CD14-positive monocyte (primary cell): ENCODE measurements around the gene ILDR2. TPM values are rescaled to one million over a fixed set of nuclear protein-coding genes. Genes with fewer than 3 reads are reported as not detected.

Source experiments
- DNase-seq, 3 donors: peaks; one replicate each; pipeline ENCODE4 v3.0.0-alpha.2; 2011 to 2022
- H2AFZ ChIP-seq: 2 replicates; pipeline ENCODE4 v1.6.0; 2012; ENCODE audit warnings: mild to moderate bottlenecking, low read depth, low read length, inconsistent platforms; ENCODE audit not compliant: insufficient read depth, poor library complexity, severe bottlenecking
- H3K27ac ChIP-seq, 2 donors: 1 replicate in 1 of 2; 2 replicates in 1 of 2; pipeline ENCODE4 v1.5.1; 2012 to 2013; ENCODE audit warnings: low read length in 2 of 2, control low read depth in 1 of 2, inconsistent platforms in 1 of 2, low read depth in 1 of 2, mild to moderate bottlenecking in 1 of 2
- H3K27me3 ChIP-seq, 2 donors: one replicate each; pipeline versions ENCODE4 v1.6.0 to v1.6.1; 2011 to 2013; ENCODE audit warnings: low read length in 2 of 2; ENCODE audit not compliant: control insufficient read depth in 2 of 2, insufficient read depth in 2 of 2
- H3K36me3 ChIP-seq, 2 donors: replicated peaks in 1 of 2; 1 replicate in 1 of 2; 2 replicates in 1 of 2; pipeline versions ENCODE4 v1.5.1 to v1.6.1; 2012 to 2013; ENCODE audit warnings: low read length in 2 of 2, control low read depth in 1 of 2, inconsistent platforms in 1 of 2, mild to moderate bottlenecking in 1 of 2; ENCODE audit not compliant: insufficient read depth in 2 of 2, control insufficient read depth in 1 of 2
- H3K4me1 ChIP-seq, 2 donors: 1 replicate in 1 of 2; 2 replicates in 1 of 2; pipeline versions ENCODE4 v1.5.1 to v1.6.1; 2012 to 2013; ENCODE audit warnings: low read length in 2 of 2, control low read depth in 1 of 2, inconsistent platforms in 1 of 2, mild to moderate bottlenecking in 1 of 2, moderate library complexity in 1 of 2; ENCODE audit not compliant: insufficient read depth in 2 of 2, control insufficient read depth in 1 of 2
- H3K4me2 ChIP-seq: replicated peaks from 2 replicates; pipeline ENCODE3; 2012; ENCODE audit warnings: low read length, moderate library complexity, mild to moderate bottlenecking; ENCODE audit not compliant: poor library complexity, severe bottlenecking; ENCODE audit errors: extremely low read depth
- H3K4me3 ChIP-seq, 3 experiments: fragments of 200-600 bp in 1 of 3; sonication (generic) in 1 of 3; replicated peaks in 1 of 3; 1 replicate in 2 of 3; 2 replicates in 1 of 3; pipeline ENCODE4 v1.5.1; 2011 to 2013; ENCODE audit warnings: low read length in 3 of 3, mild to moderate bottlenecking in 3 of 3, control low read depth in 2 of 3, low read depth in 2 of 3, inconsistent platforms in 1 of 3, moderate library complexity in 1 of 3
- H3K79me2 ChIP-seq: 2 replicates; pipeline ENCODE4 v1.6.0; 2012; ENCODE audit warnings: mild to moderate bottlenecking, control low read depth, inconsistent platforms, low read length, moderate library complexity; ENCODE audit not compliant: insufficient read depth
- H3K9ac ChIP-seq: 2 replicates; pipeline ENCODE4 v1.6.0; 2017; ENCODE audit warnings: low read length, mild to moderate bottlenecking; ENCODE audit not compliant: insufficient read depth, poor library complexity, severe bottlenecking
- H3K9me3 ChIP-seq, 2 donors: replicated peaks in 1 of 2; 1 replicate in 1 of 2; 2 replicates in 1 of 2; pipeline versions ENCODE4 v1.5.1 to v1.6.1; 2012 to 2013; ENCODE audit warnings: low read length in 2 of 2, control low read depth in 1 of 2; ENCODE audit not compliant: control insufficient read depth in 1 of 2, insufficient read depth in 1 of 2
- H4K20me1 ChIP-seq: 2 replicates; pipeline ENCODE4 v1.6.0; 2012; ENCODE audit warnings: mild to moderate bottlenecking, low read length, control low read depth, moderate library complexity; ENCODE audit not compliant: insufficient read depth
- H3K27ac Mint-ChIP-seq, 7 donors: one replicate each; pipeline ENCODE4 v1.8.0; 2020; ENCODE audit warnings: mild to moderate bottlenecking in 7 of 7, mixed read lengths in 7 of 7, moderate library complexity in 6 of 7, inconsistent platforms in 2 of 7
- H3K27me3 Mint-ChIP-seq, 3 donors: one replicate each; pipeline ENCODE4 v1.8.0; 2021 to 2022; ENCODE audit warnings: low read depth in 3 of 3, mild to moderate bottlenecking in 3 of 3, mixed read lengths in 3 of 3, moderate library complexity in 3 of 3, inconsistent platforms in 1 of 3
- H3K36me3 Mint-ChIP-seq, 2 donors: one replicate each; pipeline ENCODE4 v1.8.0; 2020; ENCODE audit warnings: mixed read lengths in 2 of 2, inconsistent platforms in 1 of 2, mild to moderate bottlenecking in 1 of 2
- H3K4me1 Mint-ChIP-seq: one replicate; pipeline ENCODE4 v1.8.0; 2020; ENCODE audit warnings: mild to moderate bottlenecking, mixed read lengths
- H3K4me3 Mint-ChIP-seq, 2 donors: one replicate each; pipeline ENCODE4 v1.8.0; 2020; ENCODE audit warnings: mild to moderate bottlenecking in 2 of 2, mixed read lengths in 2 of 2, moderate library complexity in 1 of 2
- H3K9me3 Mint-ChIP-seq, 7 donors: one replicate each; pipeline ENCODE4 v1.8.0; 2020 to 2022; ENCODE audit warnings: mixed read lengths in 7 of 7, mild to moderate bottlenecking in 6 of 7, moderate library complexity in 6 of 7, inconsistent platforms in 2 of 7
- CTCF ChIP-seq: fragments of 200-600 bp; IDR thresholded peaks from one replicate; pipeline ENCODE4 v1.8.0; 2022; ENCODE audit warnings: antibody characterized with exemption, mild to moderate bottlenecking
- WGBS: methylation state at CpG from one replicate; pipeline ENCODE4 v1.1.5; 2013; ENCODE audit warnings: missing lambda C conversion rate; ENCODE audit not compliant: insufficient coverage; 5-methylcytosine and 5-hydroxymethylcytosine counted together
- intact Hi-C, 2 donors: fragments of 100-400 bp; cut with micrococcal nuclease; formaldehyde crosslinking; loops; one replicate each; pipeline versions ENCODE4 v1.15.0 to v1.15.1; 2023
- polyA plus RNA-seq, 3 donors: library from polyadenylated mRNA; depleted of rRNA in 1 of 3; unstranded in 2 of 3; stranded (reverse) in 1 of 3; fragments of 300-500 nt in 2 of 3; fragments of >200 nt in 1 of 3; fragmentation: Illumina TruSeq in 2 of 3; gene quantifications; 1 replicate in 2 of 3; 2 replicates in 1 of 3; pipeline ENCODE4 v1.2.3, GENCODE V29; 2012 to 2021

The ILDR2 gene
- polyA plus RNA-seq, 3 donors = not detected

DNA sequence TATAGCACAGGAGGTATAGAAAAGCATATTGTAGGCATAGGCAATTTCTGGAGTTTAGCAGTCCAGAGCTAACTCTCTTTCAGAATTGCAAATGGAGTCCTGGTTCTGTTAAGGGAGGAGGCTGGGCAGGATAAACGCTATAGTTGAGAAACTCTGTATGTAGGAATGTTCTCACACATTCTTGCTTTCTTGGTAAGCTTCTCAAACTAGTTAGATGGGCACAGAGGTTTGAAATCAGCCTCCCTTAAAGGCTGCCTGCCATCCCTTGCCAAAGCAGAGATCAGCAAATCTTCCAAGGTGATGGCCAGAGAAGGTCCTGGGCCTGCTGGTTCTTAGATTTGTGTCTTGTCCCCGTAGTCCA, 56.4 kb downstream of the ILDR2 start:
- Mint-ChIP-seq H3K27ac (no peak overlapping the region), H3K27me3 (peaks cover 32 to 40% (median 36%) of the 10 kb centered on the region in 3 donors)

GRCh38 chr1:166918088-166918955, 57.0 kb downstream of the ILDR2 start:
- no peak overlapping the region for H3K27ac Mint-ChIP-seq
- Histone ChIP-seq H3K4me3 (no peak overlapping the region), H3K4me2 (no peak overlapping the region), H3K36me3 (no peaks in the 10 kb centered on the region), H2AFZ (no peak overlapping the region), H3K27ac (no peak overlapping the region), H3K4me1 (peaks cover 7 to 12% of the 10 kb centered on the region in 2 donors), H3K9ac (no peak overlapping the region), H3K9me3 (peaks cover 0 to 4% of the 10 kb centered on the region in 2 donors), H3K27me3 (peaks cover 24 to 25% of the 10 kb centered on the region in 2 donors), H3K79me2 (no peaks in the 10 kb centered on the region), H4K20me1 (no peaks in the 10 kb centered on the region)
- intact Hi-C loops = no loop called here
- H3K9me3 Mint-ChIP-seq = peaks cover 0 to 12% (median 2%) of the 10 kb centered on the region in 7 donors
- peaks cover 0 to 11% of the 10 kb centered on the region in 2 donors for H3K36me3 Mint-ChIP-seq
- no peak overlapping the region for H3K4me3 Mint-ChIP-seq
- no peak for DNase-seq
- TF ChIP-seq CTCF = no peak
- WGBS = 97% methylated on average over 3 of the region's 6 CpGs
- H3K4me1 Mint-ChIP-seq = peaks cover 5% of the 10 kb centered on the region
- H3K27me3 Mint-ChIP-seq = peaks cover 34 to 41% (median 36%) of the 10 kb centered on the region in 3 donors

More for the DNA sequence above, 56.4 kb downstream of the ILDR2 start:
- Histone ChIP-seq H3K4me1 (peaks cover 7 to 12% of the 10 kb centered on the region in 2 donors), H3K9ac (no peak overlapping the region), H3K4me2 (no peak overlapping the region), H3K27ac (no peak overlapping the region), H2AFZ (no peak overlapping the region), H3K79me2 (no peaks in the 10 kb centered on the region), H3K9me3 (peaks cover 0 to 4% of the 10 kb centered on the region in 2 donors), H4K20me1 (no peaks in the 10 kb centered on the region), H3K4me3 (no peak overlapping the region), H3K36me3 (no peaks in the 10 kb centered on the region), H3K27me3 (peaks cover 24 to 25% of the 10 kb centered on the region in 2 donors)
- H3K36me3 Mint-ChIP-seq = peaks cover 0 to 11% of the 10 kb centered on the region in 2 donors
- no peak for DNase-seq
- WGBS = no CpG with 5 or more reads among the region's 2 CpGs
- no peak for TF ChIP-seq CTCF
- H3K9me3 Mint-ChIP-seq = peaks cover 0 to 12% (median 2%) of the 10 kb centered on the region in 7 donors
- H3K4me1 Mint-ChIP-seq = peaks cover 5% of the 10 kb centered on the region
- no peak overlapping the region for H3K4me3 Mint-ChIP-seq
- intact Hi-C loops = no loop called here
